ENCODE measurements around the gene TMPRSS7.

Gene TMPRSS7

DNA sequence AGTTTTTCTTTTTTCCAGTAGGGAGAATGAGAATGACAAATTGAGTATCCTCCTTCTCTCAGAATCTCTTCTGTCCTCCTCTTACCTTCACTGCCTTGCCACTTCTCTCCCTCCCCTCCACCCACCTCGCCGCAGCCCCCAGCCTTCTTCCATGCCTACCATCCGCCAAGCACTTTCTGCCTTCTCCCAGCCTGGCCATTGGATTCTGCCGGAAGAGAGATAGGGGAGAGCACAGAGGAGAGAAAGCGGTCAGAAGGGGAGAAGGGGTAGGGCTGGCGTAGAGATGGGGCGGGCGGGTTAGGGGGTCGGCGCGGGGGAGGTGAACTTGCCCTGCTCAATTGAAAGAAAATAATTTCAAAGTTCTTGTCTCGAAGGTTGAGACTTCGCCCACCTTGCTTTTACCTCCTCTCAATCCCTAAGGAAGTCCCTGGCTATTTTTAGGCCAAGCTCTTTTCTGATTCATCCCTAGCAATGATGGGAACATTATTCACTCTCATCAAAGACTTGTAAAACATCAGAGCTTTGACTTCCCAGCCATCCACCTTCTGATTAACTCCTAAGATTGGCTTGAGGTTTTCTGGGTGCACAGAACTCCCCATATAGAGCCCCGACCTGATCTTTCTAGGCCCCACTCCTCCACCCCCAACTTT is 52.5 kb downstream of the TMPRSS7 start:
- no peaks in the 10 kb centered on the region for H3K9me3 ChIP-seq
- H3K4me1 ChIP-seq = no peaks in the 10 kb centered on the region
- H3K36me3 ChIP-seq = no peaks in the 10 kb centered on the region
- no peak for DNase-seq
- H3K4me3 ChIP-seq (ENCODE audit: low read depth, low read length) = no peak overlapping the region; the same call in 1 of the 2 replicates
- no peaks in the 10 kb centered on the region for H3K27me3 ChIP-seq
- TF ChIP-seq, protein P1, sequence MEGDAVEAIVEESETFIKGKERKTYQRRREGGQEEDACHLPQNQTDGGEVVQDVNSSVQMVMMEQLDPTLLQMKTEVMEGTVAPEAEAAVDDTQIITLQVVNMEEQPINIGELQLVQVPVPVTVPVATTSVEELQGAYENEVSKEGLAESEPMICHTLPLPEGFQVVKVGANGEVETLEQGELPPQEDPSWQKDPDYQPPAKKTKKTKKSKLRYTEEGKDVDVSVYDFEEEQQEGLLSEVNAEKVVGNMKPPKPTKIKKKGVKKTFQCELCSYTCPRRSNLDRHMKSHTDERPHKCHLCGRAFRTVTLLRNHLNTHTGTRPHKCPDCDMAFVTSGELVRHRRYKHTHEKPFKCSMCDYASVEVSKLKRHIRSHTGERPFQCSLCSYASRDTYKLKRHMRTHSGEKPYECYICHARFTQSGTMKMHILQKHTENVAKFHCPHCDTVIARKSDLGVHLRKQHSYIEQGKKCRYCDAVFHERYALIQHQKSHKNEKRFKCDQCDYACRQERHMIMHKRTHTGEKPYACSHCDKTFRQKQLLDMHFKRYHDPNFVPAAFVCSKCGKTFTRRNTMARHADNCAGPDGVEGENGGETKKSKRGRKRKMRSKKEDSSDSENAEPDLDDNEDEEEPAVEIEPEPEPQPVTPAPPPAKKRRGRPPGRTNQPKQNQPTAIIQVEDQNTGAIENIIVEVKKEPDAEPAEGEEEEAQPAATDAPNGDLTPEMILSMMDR (IDR thresholded peaks at IDR 0.05; ENCODE audit: low read depth, low read length) = no peak

DNA sequence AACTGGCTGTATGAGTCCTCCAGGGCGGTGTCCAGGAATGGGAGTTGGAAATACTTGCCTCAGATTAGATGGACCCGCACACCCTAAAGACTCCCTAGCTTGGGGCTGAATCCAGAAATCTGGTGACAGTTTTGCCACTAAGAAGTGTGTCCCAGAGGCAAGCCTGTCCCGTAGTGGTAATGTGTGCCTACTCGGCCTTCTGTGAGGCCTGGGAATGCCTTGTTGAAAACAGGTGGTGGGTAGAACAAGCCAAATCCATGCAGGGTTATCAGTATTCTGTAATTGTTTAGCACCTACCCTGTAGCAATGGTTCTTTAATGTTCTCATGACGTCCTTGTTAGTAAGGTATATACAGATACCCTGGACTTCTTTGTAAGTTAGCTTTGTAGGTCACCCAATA is 53.2 kb downstream of the TMPRSS7 start:
- H3K4me1 ChIP-seq = no peaks in the 10 kb centered on the region
- no peaks in the 10 kb centered on the region for H3K36me3 ChIP-seq
- no peak overlapping the region for H3K4me3 ChIP-seq (ENCODE audit: low read depth, low read length)
- H3K27me3 ChIP-seq = no peaks in the 10 kb centered on the region
- TF ChIP-seq, protein P1 (IDR thresholded peaks at IDR 0.05; ENCODE audit: low read depth, low read length) = no peak
- no peaks in the 10 kb centered on the region for H3K9me3 ChIP-seq
- no peak for DNase-seq

DNA sequence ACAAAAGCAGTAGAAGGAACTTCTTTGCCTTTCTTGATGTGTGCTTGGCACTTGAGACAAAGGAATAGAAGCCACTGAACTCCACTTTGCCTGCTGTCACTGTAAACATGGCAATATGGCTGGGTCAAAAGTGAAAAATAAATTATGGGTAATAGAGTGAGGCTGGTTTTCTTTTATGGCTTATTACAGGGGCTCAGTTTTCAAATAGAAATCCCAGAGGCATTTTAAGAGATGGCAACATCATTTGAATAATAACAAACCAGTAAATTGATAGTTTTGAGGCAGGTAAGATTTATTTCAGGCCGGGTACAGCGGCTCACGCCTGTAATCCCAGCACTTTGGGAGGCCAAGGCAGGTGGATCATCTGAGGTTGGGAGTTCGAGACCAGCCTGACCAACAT is 54.4 kb downstream of the TMPRSS7 start:
- TF ChIP-seq, protein P1 (IDR thresholded peaks at IDR 0.05; ENCODE audit: low read depth, low read length) = no peak
- H3K4me3 ChIP-seq (ENCODE audit: low read depth, low read length) = no peak overlapping the region
- H3K27me3 ChIP-seq = no peaks in the 10 kb centered on the region
- no peaks in the 10 kb centered on the region for H3K9me3 ChIP-seq
- no peak for DNase-seq
- H3K36me3 ChIP-seq = no peaks in the 10 kb centered on the region
- H3K4me1 ChIP-seq = no peaks in the 10 kb centered on the region

DNA sequence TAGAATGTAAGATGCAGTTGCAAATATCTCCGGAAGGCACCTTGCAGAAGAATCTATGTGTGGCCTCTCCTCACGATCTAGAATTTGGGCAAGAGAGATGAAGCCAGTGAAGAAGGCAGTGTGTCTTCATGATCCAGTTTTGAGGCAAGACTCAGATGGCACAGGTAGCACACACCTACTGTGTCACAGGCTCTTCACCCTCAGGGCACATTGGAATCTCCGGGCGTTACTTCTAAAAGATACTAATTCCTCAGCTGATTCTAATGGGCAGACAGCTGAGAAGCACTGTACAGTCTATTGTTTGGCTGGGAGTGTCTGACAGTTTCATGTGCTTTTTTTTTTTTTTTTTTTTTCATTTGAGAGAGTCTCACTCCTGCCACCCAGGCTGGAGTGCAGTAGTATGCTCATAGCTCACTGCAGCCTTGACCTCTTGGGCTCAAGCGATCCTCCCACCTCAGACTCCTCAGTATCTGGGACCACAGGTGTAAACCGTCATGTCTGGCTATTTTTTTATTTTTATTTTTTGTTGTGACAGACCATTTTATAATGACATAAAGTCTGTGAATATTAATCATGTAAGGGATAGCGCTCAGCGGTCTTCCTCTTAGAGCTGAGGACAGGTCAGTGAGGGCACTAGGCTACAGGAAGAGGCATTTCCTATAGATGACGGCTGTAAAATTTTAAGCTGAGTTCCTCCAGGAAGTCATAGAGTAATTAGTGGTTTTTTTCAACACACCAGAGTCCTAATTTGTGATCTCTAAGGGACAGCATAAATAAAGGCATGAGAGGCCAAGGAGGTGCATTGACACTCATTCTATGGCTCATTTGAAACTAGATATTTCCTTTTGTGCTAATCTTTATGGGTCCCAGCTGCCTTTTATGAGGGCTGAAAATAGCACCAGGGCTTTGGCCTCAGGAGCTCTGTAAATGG is 55.7 kb downstream of the TMPRSS7 start:
- H3K4me3 ChIP-seq (ENCODE audit: low read depth, low read length) = no peak overlapping the region
- no peaks in the 10 kb centered on the region for H3K27me3 ChIP-seq
- H3K9me3 ChIP-seq = no peaks in the 10 kb centered on the region
- no peak for DNase-seq
- no peaks in the 10 kb centered on the region for H3K4me1 ChIP-seq
- no peaks in the 10 kb centered on the region for H3K36me3 ChIP-seq
- TF ChIP-seq, protein P1 (IDR thresholded peaks at IDR 0.05; ENCODE audit: low read depth, low read length) = no peak

DNA sequence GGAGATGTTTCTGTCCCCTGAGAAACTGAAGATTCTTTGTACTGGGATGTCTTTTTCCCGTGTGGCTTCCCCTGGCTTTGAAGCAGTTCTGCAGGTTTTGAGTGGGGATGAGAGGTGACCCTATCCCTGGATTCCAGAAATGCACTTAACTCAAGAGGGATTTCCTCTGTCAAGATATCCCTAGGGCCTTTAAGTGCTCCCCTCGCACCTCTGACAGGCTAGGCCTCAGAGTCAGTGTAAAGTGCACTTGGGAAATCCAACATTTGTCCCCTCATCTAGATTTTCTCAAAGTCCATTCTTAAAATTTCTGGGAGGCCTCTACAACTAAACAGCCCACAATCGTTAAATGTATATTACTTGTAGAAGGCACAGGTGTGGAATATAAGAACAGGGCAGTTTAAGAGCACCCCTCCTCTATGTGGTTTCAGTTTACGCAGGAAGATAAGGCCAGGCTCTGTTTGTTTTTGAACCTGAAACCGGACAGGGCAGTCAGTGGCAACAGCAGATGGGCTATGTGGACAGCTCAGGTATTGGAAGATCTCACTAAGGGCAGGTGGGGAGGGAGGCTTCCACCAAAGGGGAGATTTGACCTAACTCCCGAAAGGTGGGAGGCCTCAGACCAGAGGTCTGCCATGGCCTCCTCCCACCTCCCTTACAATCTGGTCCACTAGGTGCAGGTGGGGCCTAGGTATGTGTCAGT is 56.5 kb downstream of the TMPRSS7 start:
- TF ChIP-seq, protein P1 (IDR thresholded peaks at IDR 0.05; ENCODE audit: low read depth, low read length) = no peak
- Histone ChIP-seq H3K27me3 (no peaks in the 10 kb centered on the region), H3K4me1 (no peaks in the 10 kb centered on the region), H3K9me3 (no peaks in the 10 kb centered on the region), H3K36me3 (no peaks in the 10 kb centered on the region), H3K4me3 (ENCODE audit: low read depth, low read length) (no peak overlapping the region)
- DNase-seq = no peak

Data from BE2C (cell line).